Measurements from ENCODE around the gene EPHA4. TPM values are rescaled to one million over a fixed set of nuclear protein-coding genes. Genes with fewer than 3 reads are reported as not detected.

Gene EPHA4
- total and polyA plus RNA-seq, 2 donors (not counting 1 experiment from before 2014, with no cell fraction given) = 10.7 to 54.9 TPM

- Histone ChIP-seq H3K9me3 (ENCODE audit: control extremely low read depth in 1 of 3, control insufficient read depth in 2 of 3, insufficient read depth in 1 of 3, low read length in 2 of 3) (no peaks in the 10 kb centered on the region), H3K79me2 (ENCODE audit: control insufficient read depth, insufficient read depth, low read length) (no peaks in the 10 kb centered on the region), H2AFZ (ENCODE audit: insufficient read depth, low read depth, low read length, poor library complexity, severe bottlenecking) (no peak overlapping the region), H3K4me3 (ENCODE audit: control extremely low read depth in 1 of 5, extremely low read depth in 1 of 5, insufficient read depth in 1 of 5, low read depth in 2 of 5, low read length in 4 of 5) (no peak overlapping the region), H4K20me1 (ENCODE audit: control insufficient read depth, insufficient read depth, low read length, poor library complexity, severe bottlenecking) (no peaks in the 10 kb centered on the region), H3K36me3 (replicated peaks in 1 of 2; ENCODE audit: control extremely low read depth in 1 of 2, control insufficient read depth in 1 of 2, extremely low read depth in 1 of 2, insufficient read depth in 2 of 2, low read length in 1 of 2) (no peaks in the 10 kb centered on the region), H3K4me2 (replicated peaks; ENCODE audit: low read depth, low read length, poor library complexity, severe bottlenecking) (no peak overlapping the region), H3K9ac (ENCODE audit: low read length) (no peak overlapping the region), H3K27me3 (replicated peaks in 1 of 4; ENCODE audit: control extremely low read depth in 1 of 4, control insufficient read depth in 3 of 4, insufficient read depth in 4 of 4, low read length in 3 of 4) (peaks cover 0 to 4% (median 0%) of the 10 kb centered on the region in 4 experiments), H3K4me1 (ENCODE audit: control insufficient read depth in 2 of 2, insufficient read depth in 2 of 2, low read length in 2 of 2) (no peaks in the 10 kb centered on the region), H3K27ac (ENCODE audit: low read length in 2 of 2) (no peak overlapping the region)
- CTCF ChIA-PET = no interaction called here
- ATAC-seq (ENCODE audit: low read depth) (no peak), DNase-seq (no peak)
- Mint-ChIP-seq H3K4me1 (no peaks in the 10 kb centered on the region), H3K4me3 (no peak overlapping the region), H3K27ac (no peak overlapping the region), H3K9me3 (ENCODE audit: insufficient read depth) (no peaks in the 10 kb centered on the region), H3K27me3 (peaks cover 37% of the 10 kb centered on the region)
- no CpG with 5 or more reads among the region's 6 CpGs for WGBS (ENCODE audit: insufficient coverage)
- POLR2A ChIA-PET = no interaction called here
- TF ChIP-seq EZH2 (IDR thresholded peaks at IDR 0.05; ENCODE audit: borderline replicate concordance, insufficient read depth, low read depth, low read length, poor library complexity, severe bottlenecking) = no peak
- no peak for TF ChIP-seq CTCF (IDR thresholded peaks at IDR 0.05)
- intact Hi-C loops (cut with micrococcal nuclease) = no loop called here
These were observed 201.3 kb downstream of the EPHA4 start for GRCh38 chr2:221370857-221371211.

- Histone ChIP-seq H3K4me1 (ENCODE audit: control insufficient read depth in 2 of 2, insufficient read depth in 2 of 2, low read length in 2 of 2) (no peaks in the 10 kb centered on the region), H2AFZ (ENCODE audit: insufficient read depth, low read depth, low read length, poor library complexity, severe bottlenecking) (no peak overlapping the region), H3K4me3 (ENCODE audit: control extremely low read depth in 1 of 5, extremely low read depth in 1 of 5, insufficient read depth in 1 of 5, low read depth in 2 of 5, low read length in 4 of 5) (no peak overlapping the region), H3K4me2 (replicated peaks; ENCODE audit: low read depth, low read length, poor library complexity, severe bottlenecking) (no peak overlapping the region), H3K9ac (ENCODE audit: low read length) (no peak overlapping the region), H3K36me3 (replicated peaks in 1 of 2; ENCODE audit: control extremely low read depth in 1 of 2, control insufficient read depth in 1 of 2, extremely low read depth in 1 of 2, insufficient read depth in 2 of 2, low read length in 1 of 2) (no peaks in the 10 kb centered on the region), H3K27ac (ENCODE audit: low read length in 2 of 2) (no peak overlapping the region), H4K20me1 (ENCODE audit: control insufficient read depth, insufficient read depth, low read length, poor library complexity, severe bottlenecking) (no peaks in the 10 kb centered on the region), H3K27me3 (replicated peaks in 1 of 4; ENCODE audit: control extremely low read depth in 1 of 4, control insufficient read depth in 3 of 4, insufficient read depth in 4 of 4, low read length in 3 of 4) (peaks cover 0 to 4% (median 0%) of the 10 kb centered on the region in 4 experiments), H3K9me3 (ENCODE audit: control extremely low read depth in 1 of 3, control insufficient read depth in 2 of 3, insufficient read depth in 1 of 3, low read length in 2 of 3) (no peaks in the 10 kb centered on the region), H3K79me2 (ENCODE audit: control insufficient read depth, insufficient read depth, low read length) (no peaks in the 10 kb centered on the region)
- DNase-seq (no peak), ATAC-seq (ENCODE audit: low read depth) (no peak)
- WGBS (ENCODE audit: insufficient coverage) = 92% methylated on average over 2 of the region's 9 CpGs
- H3K9me3 Mint-ChIP-seq (ENCODE audit: insufficient read depth) = no peaks in the 10 kb centered on the region
- CTCF ChIA-PET = no interaction called here
- intact Hi-C loops (cut with micrococcal nuclease) = no loop called here
- no peaks in the 10 kb centered on the region for H3K4me1 Mint-ChIP-seq
- no peak for TF ChIP-seq CTCF (IDR thresholded peaks at IDR 0.05)
- TF ChIP-seq EZH2 (IDR thresholded peaks at IDR 0.05; ENCODE audit: borderline replicate concordance, insufficient read depth, low read depth, low read length, poor library complexity, severe bottlenecking) = no peak
- no peak overlapping the region for H3K4me3 Mint-ChIP-seq
- H3K27ac Mint-ChIP-seq = no peak overlapping the region
- H3K27me3 Mint-ChIP-seq = peaks cover 37% of the 10 kb centered on the region
- POLR2A ChIA-PET = no interaction called here
These were observed 201.8 kb downstream of the EPHA4 start for GRCh38 chr2:221370076-221370856.
